Measurements from ENCODE around the gene TBC1D30. TPM values are rescaled to one million over a fixed set of nuclear protein-coding genes. Genes with fewer than 3 reads are reported as not detected.

TBC1D30 gene
- total RNA-seq, 1 experiment from 2014 or later = 8.9 TPM

- H3K36me3 ChIP-seq (ENCODE audit: control insufficient read depth, insufficient read depth, low read length) = no peaks in the 10 kb centered on the region; the same call in 1 of the 2 replicates
- no peaks in the 10 kb centered on the region; the same call in 1 of the 2 replicates for H3K4me1 ChIP-seq (ENCODE audit: control insufficient read depth, insufficient read depth, low read length)
- DNase-seq (ENCODE audit: low read depth, low spot score) (no peak), ATAC-seq (peak; percentile 56)
- peak overlapping the region; percentile 52; the same call in 1 of the 2 replicates for H3K27ac ChIP-seq (ENCODE audit: low read length)
- no peaks in the 10 kb centered on the region for H3K9me3 ChIP-seq (ENCODE audit: control insufficient read depth, insufficient read depth, low read depth, low read length)
- intact Hi-C loops (cut with micrococcal nuclease; ENCODE audit: unreplicated experiment) (no loop called here), in situ Hi-C loops (cut with HindIII; ENCODE audit: low pct_unique_long_range_greater_than_20kb, low sequenced_read_pairs) (no loop called here)
- TF ChIP-seq, protein P1, sequence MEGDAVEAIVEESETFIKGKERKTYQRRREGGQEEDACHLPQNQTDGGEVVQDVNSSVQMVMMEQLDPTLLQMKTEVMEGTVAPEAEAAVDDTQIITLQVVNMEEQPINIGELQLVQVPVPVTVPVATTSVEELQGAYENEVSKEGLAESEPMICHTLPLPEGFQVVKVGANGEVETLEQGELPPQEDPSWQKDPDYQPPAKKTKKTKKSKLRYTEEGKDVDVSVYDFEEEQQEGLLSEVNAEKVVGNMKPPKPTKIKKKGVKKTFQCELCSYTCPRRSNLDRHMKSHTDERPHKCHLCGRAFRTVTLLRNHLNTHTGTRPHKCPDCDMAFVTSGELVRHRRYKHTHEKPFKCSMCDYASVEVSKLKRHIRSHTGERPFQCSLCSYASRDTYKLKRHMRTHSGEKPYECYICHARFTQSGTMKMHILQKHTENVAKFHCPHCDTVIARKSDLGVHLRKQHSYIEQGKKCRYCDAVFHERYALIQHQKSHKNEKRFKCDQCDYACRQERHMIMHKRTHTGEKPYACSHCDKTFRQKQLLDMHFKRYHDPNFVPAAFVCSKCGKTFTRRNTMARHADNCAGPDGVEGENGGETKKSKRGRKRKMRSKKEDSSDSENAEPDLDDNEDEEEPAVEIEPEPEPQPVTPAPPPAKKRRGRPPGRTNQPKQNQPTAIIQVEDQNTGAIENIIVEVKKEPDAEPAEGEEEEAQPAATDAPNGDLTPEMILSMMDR (IDR thresholded peaks at IDR 0.05) = no peak
- TF ChIP-seq POLR2AphosphoS5 (IDR thresholded peaks at IDR 0.05; ENCODE audit: low read depth, low read length) = no peak
- TF ChIP-seq SIN3A (IDR thresholded peaks at IDR 0.05; ENCODE audit: borderline replicate concordance, insufficient read depth, low read depth, low read length) = no peak
- no peak for TF ChIP-seq TCF7L2 (IDR thresholded peaks at IDR 0.05; ENCODE audit: low read depth, low read length)
- TF ChIP-seq, protein P2, sequence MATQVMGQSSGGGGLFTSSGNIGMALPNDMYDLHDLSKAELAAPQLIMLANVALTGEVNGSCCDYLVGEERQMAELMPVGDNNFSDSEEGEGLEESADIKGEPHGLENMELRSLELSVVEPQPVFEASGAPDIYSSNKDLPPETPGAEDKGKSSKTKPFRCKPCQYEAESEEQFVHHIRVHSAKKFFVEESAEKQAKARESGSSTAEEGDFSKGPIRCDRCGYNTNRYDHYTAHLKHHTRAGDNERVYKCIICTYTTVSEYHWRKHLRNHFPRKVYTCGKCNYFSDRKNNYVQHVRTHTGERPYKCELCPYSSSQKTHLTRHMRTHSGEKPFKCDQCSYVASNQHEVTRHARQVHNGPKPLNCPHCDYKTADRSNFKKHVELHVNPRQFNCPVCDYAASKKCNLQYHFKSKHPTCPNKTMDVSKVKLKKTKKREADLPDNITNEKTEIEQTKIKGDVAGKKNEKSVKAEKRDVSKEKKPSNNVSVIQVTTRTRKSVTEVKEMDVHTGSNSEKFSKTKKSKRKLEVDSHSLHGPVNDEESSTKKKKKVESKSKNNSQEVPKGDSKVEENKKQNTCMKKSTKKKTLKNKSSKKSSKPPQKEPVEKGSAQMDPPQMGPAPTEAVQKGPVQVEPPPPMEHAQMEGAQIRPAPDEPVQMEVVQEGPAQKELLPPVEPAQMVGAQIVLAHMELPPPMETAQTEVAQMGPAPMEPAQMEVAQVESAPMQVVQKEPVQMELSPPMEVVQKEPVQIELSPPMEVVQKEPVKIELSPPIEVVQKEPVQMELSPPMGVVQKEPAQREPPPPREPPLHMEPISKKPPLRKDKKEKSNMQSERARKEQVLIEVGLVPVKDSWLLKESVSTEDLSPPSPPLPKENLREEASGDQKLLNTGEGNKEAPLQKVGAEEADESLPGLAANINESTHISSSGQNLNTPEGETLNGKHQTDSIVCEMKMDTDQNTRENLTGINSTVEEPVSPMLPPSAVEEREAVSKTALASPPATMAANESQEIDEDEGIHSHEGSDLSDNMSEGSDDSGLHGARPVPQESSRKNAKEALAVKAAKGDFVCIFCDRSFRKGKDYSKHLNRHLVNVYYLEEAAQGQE (IDR thresholded peaks at IDR 0.05; ENCODE audit: insufficient read depth in 1 of 2, low read depth in 2 of 2, low read length in 1 of 2) = no peak
- ChIA-PET POLR2A (interaction anchor here (0.7 kb wide), 1 partner anchor 16 kb away, joined by 5 read pairs; no protein-coding TSS in a partner anchor), CTCF (no interaction called here)
- BruUV-seq (replicated peaks) = TSS peak; percentile 79
- H3K27me3 ChIP-seq (ENCODE audit: control insufficient read depth, insufficient read depth, low read length) = peaks cover 19% of the 10 kb centered on the region
- H3K4me3 ChIP-seq (ENCODE audit: low read depth in 2 of 2, low read length in 2 of 2) = peak overlapping the region; percentile 45 to 73
Measured at GRCh38 chr12:64781280-64782190, 42.9 kb upstream of the TBC1D30 start.

DNA sequence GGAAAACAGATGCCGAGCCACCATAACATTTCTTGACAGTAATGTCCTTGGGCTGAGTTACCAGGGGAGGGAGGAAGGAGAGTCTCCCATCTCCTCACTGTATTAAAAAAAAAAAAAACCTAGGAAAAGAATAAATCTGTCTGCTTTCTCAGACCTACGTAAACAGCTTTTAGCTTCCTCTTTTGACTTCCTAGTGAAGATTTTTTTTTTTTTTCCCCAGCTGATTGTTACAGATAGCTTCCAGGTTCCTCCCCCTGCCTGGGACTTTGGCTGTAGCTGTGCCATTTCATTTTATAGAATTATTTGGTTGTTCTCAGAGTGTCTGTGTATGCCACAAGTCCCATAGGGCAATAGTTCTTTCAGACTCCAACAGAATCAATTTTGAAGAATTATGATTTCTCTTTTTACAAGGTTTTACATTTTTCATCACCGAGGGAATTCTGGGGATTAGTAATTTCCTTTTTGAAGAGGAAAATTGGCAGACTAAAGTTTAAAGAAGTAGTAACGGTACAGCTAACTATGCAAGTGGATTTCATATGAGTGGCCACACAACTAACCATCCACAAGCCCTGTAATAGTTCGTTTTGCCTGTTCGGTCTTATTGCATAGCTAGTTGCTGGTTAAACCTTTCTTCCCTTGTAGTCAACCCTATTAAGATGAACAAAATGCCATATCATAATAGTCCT, 42.1 kb upstream of the TBC1D30 start:
- H3K36me3 ChIP-seq (ENCODE audit: control insufficient read depth, insufficient read depth, low read length) = no peaks in the 10 kb centered on the region; the same call in 1 of the 2 replicates
- no peaks in the 10 kb centered on the region; the same call in 1 of the 2 replicates for H3K4me1 ChIP-seq (ENCODE audit: control insufficient read depth, insufficient read depth, low read length)
- TF ChIP-seq TCF7L2 (IDR thresholded peaks at IDR 0.05; ENCODE audit: low read depth, low read length) = no peak
- TF ChIP-seq, protein P1 (IDR thresholded peaks at IDR 0.05) = no peak
- TF ChIP-seq POLR2AphosphoS5 (IDR thresholded peaks at IDR 0.05; ENCODE audit: low read depth, low read length) = no peak
- TF ChIP-seq, protein P2 (IDR thresholded peaks at IDR 0.05; ENCODE audit: insufficient read depth in 1 of 2, low read depth in 2 of 2, low read length in 1 of 2) = no peak
- no peak for TF ChIP-seq SIN3A (IDR thresholded peaks at IDR 0.05; ENCODE audit: borderline replicate concordance, insufficient read depth, low read depth, low read length)
- H3K9me3 ChIP-seq (ENCODE audit: control insufficient read depth, insufficient read depth, low read depth, low read length) = no peaks in the 10 kb centered on the region
- intact Hi-C loops (cut with micrococcal nuclease; ENCODE audit: unreplicated experiment) = no loop called here
- no peak for ATAC-seq
- peak overlapping the region; percentile 45 to 73; a peak in 3 of 4 replicates for H3K4me3 ChIP-seq (ENCODE audit: low read depth in 2 of 2, low read length in 2 of 2)
- in situ Hi-C loops (cut with HindIII; ENCODE audit: low pct_unique_long_range_greater_than_20kb, low sequenced_read_pairs) = no loop called here
- BruUV-seq (replicated peaks) = no TSS peak
- ChIA-PET CTCF (interaction anchor here (0.6 kb wide), 1 partner anchor 189 kb away, joined by 11 read pairs; no protein-coding TSS in a partner anchor), POLR2A (interaction anchor here (0.7 kb wide), 2 partner anchors 15 to 453 kb away, joined by 5 to 8 read pairs; no protein-coding TSS in a partner anchor)
- H3K27ac ChIP-seq (ENCODE audit: low read length) = no peak overlapping the region
- peaks cover 19% of the 10 kb centered on the region for H3K27me3 ChIP-seq (ENCODE audit: control insufficient read depth, insufficient read depth, low read length)
- DNase-seq (ENCODE audit: low read depth, low spot score) = no peak

All from Panc1 (cell line).